ENCODE data around the gene HIF3A.
"Not testable (repeated sequence)": the region's sequence is repeated elsewhere in the genome, so short reads cannot be mapped to it uniquely, and the experiment has no call there.

DNA sequence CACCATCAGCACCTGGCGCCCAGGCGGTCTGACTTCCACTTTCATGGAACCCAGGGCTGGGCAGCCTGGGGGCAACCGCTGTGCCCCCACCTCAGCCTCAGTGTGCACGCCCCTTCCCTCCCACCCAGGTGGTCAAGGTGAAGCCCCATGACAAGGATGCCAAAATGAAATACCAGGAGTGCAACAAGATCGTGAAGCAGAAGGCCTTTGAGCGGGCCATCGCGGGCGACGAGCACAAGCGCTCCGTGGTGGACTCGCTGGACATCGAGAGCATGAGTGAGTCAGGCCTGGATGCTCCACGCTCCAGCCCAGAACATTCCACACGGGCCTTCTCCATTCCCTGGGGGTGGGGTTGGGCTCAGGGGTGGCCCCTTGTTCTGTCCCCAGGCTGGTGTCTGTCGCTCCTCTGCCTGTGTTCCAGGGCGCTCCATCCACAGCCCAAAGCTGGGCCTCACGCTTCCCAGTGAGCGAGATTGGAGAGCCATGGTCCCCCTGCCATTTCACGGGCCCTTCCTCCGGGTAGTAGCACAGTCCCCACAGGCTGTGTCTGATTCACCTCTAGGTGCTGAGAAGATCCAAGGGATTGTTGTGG lies 78.7 kb downstream of the HIF3A start:
- TF ChIP-seq, protein P1, sequence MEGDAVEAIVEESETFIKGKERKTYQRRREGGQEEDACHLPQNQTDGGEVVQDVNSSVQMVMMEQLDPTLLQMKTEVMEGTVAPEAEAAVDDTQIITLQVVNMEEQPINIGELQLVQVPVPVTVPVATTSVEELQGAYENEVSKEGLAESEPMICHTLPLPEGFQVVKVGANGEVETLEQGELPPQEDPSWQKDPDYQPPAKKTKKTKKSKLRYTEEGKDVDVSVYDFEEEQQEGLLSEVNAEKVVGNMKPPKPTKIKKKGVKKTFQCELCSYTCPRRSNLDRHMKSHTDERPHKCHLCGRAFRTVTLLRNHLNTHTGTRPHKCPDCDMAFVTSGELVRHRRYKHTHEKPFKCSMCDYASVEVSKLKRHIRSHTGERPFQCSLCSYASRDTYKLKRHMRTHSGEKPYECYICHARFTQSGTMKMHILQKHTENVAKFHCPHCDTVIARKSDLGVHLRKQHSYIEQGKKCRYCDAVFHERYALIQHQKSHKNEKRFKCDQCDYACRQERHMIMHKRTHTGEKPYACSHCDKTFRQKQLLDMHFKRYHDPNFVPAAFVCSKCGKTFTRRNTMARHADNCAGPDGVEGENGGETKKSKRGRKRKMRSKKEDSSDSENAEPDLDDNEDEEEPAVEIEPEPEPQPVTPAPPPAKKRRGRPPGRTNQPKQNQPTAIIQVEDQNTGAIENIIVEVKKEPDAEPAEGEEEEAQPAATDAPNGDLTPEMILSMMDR (IDR thresholded peaks at IDR 0.05), result not testable (repeated sequence)
- not testable (repeated sequence) for TF ChIP-seq POLR2A, EP300, POLR2AphosphoS5 (IDR thresholded peaks at IDR 0.05)

Data from gastroesophageal sphincter (tissue), 3 donors.